Prostate gland (tissue), 2 donors: ENCODE results near the gene ZNF101.

Source experiments
- CTCF ChIP-seq, 4 experiments: fragments of 200-600 bp in 2 of 4; fragments of 450-650 bp in 2 of 4; sonication (generic) in 2 of 4; IDR thresholded peaks; 1 replicate in 3 of 4; 2 replicates in 1 of 4; pipeline ENCODE4 v1.5.1; 2016 to 2019; ENCODE audit warnings: antibody characterized with exemption in 4 of 4, mild to moderate bottlenecking in 2 of 4, moderate library complexity in 2 of 4
- POLR2A ChIP-seq: fragments of 450-650 bp; IDR thresholded peaks from one replicate; pipeline ENCODE4 v1.6.1; 2016; ENCODE audit warnings: antibody characterized with exemption, mild to moderate bottlenecking
- POLR2AphosphoS5 ChIP-seq: sonication (generic); formaldehyde crosslinking; IDR thresholded peaks from one replicate; pipeline ENCODE4 v1.6.1; 2017; ENCODE audit warnings: antibody characterized with exemption

GRCh38 chr19:19732579-19733501, 64.2 kb downstream of the ZNF101 start, which contains the start of gene ZNF14:
- TF ChIP-seq CTCF (IDR thresholded peaks at IDR 0.05), result peak in 2 of 4 experiments; percentile 2 to 16
- peak; percentile 99 for TF ChIP-seq POLR2AphosphoS5
- peak; percentile 84 for TF ChIP-seq POLR2A
